ENCODE data around the gene SPN.
A peak's percentile ranks its signal among the peaks of the same experiment; 100 is the strongest.
"Not testable (repeated sequence)": the region's sequence is repeated elsewhere in the genome, so short reads cannot be mapped to it uniquely, and the experiment has no call there.

SPN gene

DNA sequence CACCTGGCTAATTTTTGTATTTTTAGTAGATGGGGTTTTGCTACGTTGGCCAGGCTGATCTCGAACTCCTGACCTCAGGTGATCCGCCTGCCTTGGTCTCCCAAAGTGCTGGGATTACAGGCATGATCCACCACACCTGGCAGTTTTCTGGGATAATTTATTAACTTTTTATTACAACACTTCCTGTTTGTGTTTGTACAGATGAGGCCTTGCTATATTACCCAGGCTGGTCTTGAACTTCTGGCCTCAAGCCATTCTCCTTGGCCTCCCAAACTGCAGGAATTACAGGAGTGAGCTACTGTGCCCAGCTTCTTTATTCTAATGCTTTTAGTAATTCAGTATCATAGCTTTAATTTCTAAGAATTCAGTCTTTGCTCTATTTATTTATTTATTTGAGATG is 16.1 kb upstream of the SPN start:
- no peak for DNase-seq

DNA sequence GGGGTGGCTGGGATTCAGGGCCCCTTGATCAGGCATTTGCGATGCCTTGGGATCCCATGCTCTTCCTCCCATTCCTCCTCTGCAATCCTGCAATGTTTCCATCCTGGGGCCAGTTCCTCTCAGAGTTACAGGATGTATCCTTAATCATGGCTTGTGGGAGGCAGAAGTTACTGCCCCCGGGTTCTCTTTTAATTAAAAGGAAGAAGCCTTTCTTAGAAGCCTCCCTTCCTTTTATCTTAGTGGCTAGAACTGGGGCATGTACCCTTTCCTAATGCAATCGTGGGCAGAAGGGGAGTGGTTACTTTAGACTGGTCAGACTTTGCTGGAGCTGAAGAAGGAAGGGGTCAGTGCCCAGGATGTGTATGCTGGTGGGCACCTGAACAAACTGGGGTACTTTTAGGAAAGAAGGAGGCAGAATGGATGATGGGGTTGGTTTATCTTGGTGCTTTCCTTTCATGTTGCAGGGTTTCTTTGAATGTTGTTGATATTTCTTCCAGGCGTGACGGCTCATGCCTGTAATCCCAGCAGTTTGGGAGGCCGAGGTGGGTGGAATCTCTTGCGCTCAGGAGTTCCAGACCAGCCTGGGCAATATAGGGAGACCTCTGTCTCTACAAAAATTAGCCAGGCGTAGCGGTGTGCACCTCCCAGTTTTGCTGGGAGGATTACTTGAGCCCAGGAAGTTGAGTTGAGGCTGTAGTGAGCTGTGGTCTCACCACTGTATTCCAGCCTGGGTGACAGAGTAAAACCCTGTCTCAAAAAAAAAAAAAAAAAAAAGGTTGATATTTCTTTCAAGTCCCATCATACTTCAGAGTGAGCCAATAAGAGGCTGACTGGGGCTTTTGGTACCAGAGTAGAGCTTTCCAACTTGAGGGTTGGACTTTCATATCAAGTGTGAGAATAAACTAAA is 13.2 kb upstream of the SPN start:
- DNase-seq, result no peak

- DNase-seq, result no peak
Measured at GRCh38 chr16:29650771-29651170, 12.3 kb upstream of the SPN start.

DNA sequence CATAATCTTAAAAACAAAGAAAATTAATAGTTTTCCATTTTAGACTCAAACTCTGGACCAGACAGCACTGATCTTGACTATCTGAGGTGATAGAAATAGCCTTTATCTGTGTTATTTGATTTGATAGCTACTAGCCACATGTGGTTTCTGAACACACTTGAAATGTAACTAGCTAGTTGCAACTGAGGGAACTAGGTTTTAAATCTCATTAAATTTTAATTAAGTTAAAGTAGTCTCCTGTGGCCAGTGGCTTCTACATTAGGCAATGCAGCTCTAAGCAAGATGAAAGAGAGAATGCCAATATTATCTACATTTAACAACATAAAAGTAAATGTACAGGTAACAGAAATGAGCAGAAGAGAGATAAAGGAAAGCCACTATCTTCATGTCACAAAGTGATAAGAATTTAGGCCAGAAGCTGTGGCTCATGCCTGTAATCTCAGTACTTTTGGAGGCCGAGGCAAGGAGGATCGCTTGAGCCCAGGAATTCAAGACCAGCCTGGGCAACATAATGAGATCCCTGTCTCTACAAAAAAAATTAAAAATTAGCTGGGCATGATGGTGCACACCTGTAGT is 11.2 kb upstream of the SPN start:
- no peak for DNase-seq

GRCh38 chr16:29653471-29653870 is 9.6 kb upstream of the SPN start:
- peak in 1 of 2 donors; percentile 37 for DNase-seq

- not testable (repeated sequence) for DNase-seq
Measured at GRCh38 chr16:29653890-29654289, 9.2 kb upstream of the SPN start.

GRCh38 chr16:29656688-29657523 is 6.1 kb upstream of the SPN start:
- DNase-seq, result no peak

- no peak for DNase-seq
Measured at GRCh38 chr16:29658705-29659104, 4.3 kb upstream of the SPN start.

DNA sequence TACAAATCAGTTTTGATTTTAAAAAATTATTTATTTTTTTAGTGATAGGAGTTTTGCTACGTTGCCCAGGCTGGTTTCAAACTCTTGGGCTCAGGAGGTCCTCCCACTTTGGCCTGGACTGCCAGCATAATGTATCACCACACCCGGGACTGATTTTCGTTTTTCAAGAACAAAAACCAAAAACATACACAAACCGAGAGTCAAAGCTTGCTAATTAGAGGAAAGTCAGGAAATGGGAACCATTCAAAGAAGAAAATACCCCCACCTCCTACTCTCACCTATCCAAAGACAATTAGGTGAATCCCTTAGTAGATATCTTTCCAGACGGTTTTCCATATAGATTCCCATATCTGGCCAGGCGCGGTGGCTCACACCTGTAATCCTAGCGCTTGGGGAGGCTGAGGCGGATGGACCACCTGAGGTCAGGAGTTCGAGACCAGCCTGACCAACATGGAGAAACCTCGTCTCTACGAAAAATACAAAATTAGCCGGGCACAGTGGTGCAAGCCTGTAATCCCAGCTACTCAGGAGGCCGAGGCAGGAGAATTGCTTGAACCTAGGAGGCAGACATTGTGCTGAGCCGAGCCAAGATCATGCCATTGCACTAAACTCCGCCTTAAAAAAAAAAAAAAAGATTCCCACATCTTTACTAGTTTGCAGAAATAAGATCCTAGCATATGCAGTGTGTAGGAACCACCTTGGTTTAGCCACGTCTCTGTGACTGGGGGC is 883 bp upstream of the SPN start:
- peak in 1 of 2 donors; percentile 14 for DNase-seq

DNA sequence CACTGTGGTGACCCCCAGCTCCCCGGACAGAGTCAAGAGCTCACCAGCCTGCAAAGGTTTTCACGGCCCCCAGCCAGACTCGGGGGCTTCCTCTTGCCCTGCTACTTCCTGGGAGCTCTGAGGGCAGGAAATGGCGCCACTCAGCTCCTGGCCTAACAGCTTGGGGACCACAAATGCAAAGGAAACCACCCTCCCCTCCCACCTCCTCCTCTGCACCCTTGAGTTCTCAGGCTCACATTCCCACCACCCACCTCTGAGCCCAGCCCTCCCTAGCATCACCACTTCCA is 375 bp upstream of the SPN start:
- DNase-seq, result peak; percentile 27 to 62

GRCh38 chr16:29663807-29664090 is 702 bp downstream of the SPN start:
- no peak for DNase-seq

DNA sequence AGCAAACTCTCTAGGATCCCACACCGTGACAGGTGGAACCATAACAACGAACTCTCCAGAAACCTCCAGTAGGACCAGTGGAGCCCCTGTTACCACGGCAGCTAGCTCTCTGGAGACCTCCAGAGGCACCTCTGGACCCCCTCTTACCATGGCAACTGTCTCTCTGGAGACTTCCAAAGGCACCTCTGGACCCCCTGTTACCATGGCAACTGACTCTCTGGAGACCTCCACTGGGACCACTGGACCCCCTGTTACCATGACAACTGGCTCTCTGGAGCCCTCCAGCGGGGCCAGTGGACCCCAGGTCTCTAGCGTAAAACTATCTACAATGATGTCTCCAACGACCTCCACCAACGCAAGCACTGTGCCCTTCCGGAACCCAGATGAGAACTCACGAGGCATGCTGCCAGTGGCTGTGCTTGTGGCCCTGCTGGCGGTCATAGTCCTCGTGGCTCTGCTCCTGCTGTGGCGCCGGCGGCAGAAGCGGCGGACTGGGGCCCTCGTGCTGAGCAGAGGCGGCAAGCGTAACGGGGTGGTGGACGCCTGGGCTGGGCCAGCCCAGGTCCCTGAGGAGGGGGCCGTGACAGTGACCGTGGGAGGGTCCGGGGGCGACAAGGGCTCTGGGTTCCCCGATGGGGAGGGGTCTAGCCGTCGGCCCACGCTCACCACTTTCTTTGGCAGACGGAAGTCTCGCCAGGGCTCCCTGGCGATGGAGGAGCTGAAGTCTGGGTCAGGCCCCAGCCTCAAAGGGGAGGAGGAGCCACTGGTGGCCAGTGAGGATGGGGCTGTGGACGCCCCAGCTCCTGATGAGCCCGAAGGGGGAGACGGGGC is 1.3 kb downstream of the SPN start:
- peak; percentile 45 to 53 for DNase-seq

DNA sequence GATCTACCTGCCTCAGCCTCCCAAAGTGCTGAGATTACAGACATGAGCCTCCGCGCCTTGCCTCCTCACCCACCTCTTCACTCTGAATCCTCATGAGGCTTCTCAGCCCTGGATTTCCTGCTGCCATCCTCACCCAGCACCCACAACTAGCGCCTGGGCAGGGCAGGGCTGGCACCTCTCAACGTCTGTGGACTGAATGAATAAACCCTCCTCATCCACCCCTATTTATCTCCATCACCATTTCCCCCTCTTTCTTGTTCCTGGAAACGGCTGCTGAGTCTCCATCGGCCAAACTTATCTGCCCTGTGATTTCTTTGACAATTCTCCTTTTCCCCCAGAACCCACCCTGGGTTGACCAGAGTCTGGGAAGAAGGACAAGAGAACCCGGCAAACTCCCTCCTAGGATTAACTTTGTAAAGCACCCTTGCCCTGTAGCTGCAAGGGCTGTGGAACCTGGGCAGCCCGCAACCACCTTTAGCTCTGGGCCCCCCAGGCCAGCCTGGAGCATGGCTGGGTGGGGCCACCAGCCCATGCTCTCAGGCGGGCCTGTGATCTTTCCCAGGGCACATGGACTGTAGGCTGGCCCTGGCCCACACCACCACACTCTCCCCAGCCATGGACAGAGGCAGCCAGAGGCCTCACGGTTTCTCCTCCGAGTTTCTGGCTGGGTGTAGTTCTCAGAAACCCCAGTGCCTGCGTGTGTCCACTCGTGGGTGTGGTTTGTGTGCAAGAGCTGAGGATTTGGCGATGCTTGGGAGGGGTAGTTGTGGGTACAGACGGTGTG is 2.4 kb downstream of the SPN start:
- peak; percentile 37 to 65 for DNase-seq

DNA sequence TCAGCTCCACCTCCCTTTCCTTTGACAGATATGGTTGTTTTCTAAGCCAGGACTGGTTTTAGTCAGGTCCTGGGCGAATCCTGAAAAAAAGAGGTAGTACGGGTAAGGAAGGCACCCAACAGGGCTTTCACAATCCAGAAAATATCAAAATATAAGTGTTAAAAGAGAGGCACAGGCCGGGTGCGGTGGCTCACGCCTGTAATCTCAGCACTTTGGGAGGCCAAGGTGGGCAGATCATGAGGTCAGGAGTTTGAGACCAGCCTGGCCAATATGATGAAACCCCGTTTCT is 4.2 kb downstream of the SPN start:
- not testable (repeated sequence) for DNase-seq

DNA sequence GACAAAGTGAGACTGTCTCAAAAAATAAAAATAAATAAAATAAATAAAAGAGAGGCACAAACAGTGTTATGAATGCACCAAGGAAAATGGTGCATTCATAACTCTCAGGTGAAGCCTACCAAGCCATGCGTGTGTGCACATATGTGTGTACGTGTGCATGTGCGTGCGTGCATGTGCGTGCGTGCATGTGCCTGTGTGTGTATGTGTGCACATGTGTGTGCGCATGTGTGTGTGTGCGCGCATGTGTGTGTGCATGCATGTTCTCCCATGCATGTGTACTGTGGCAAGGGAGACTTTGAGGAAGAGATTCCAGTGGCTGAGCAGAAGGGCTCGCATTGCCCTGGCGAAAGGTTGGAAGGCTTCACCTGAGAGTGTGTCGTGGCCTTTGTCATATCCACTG is 4.7 kb downstream of the SPN start:
- no peak for DNase-seq

DNA sequence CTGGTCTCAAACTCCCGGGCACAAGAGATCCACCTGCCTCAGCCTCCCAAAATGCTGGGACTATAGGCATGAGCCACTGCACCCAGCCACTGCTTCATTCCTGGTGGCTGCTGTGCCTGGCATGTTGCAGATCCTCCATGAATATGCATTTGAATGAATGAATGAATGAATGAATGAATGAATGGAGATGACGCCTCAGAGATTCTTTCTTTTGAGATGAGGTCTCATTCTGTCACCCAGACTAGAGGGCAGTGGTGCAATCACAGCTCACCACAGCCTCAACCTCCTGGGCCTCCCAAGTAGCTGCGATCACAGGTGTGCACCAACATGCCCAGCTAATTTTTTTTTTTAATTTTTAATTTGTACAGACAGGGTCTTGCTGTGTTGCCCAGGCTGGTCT is 5.2 kb downstream of the SPN start:
- no peak for DNase-seq

DNA sequence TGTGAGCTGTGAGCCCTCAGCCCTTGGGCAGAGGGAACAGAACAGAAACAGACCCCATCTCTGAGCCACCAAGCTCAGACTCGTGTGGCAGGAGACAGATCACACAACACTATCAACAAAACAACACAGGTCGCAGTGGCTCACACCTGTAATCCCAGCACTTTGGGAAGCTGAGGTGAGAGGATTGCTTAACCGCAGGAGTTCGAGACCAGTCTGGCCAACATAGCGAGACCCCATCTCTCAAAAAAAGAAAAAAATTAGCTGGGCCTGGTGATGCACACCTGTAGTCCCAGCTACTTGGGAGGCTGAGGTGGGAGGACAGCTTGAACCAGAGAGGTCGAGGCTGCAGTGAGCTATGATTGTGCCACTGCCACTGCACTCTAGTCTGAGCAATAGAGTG is 10.5 kb downstream of the SPN start:
- DNase-seq, result no peak

DNA sequence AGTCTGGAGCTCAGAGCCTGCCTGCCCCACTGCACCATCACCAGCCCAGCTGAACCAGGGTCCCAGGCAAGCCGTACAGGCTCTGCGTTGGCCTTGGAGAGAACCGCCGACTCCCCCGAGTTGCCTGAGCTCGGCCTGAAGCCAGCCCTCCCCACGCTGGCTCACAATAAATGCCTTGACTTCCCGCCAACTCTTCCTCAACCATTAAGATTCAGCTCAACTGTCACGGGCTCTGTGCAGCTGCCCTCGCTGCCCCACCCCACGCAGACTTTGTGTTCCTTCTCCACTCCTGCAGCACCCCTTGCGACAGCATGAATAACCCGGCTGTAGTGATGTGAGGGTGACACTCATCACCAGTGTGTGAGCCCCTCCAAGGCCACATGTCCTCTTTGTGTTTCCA is 11.1 kb downstream of the SPN start:
- DNase-seq, result peak in 1 of 2 donors; percentile 6

- peak; percentile 7 to 53 for DNase-seq
Measured at GRCh38 chr16:29675811-29676643, 13.0 kb downstream of the SPN start.

DNA sequence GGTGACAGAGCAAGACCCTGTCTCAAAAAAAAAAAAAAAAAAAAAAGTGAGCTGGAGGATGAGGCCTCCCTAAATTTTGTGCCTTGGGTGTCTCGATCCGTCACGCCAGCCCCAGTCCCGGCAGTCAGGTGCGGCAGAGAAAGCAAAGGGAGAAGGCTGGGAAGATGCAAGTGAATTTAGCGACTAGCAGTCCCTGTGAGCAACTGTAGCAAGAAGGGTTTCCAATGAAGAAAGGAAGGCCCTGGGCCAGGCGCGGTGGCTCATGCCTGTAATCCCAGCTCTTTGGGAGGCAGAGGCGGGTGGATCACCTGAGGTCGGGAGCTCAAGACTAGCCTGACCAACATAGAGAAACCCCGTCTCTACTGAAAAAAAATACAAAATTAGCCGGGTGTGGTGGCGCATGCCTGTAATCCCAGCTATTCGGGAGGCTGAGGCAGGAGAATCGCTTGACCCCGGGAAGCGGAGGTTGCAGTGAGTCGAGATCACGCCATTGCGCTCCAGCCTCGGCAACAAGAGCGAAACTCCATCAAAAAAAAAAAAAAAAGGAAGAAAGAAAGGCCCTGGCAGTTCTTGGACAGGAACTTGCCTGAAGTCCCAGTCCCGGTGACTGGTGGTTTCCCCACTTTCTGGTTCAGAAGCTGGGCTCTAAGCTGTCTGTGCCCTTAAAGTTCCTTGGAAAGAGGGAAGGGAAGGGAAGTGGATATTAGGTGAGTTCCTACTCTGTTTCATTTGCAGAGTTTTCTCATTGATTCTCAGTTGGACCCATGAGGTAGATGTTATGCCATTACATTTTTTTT is 14.1 kb downstream of the SPN start:
- DNase-seq, result no peak

Data from CD4-positive, alpha-beta T cell treated with Interferon alpha-2 for 1 hour (primary cell).